Measurements from ENCODE around the gene LAMB1.
"Not testable (repeated sequence)": the region's sequence is repeated elsewhere in the genome, so short reads cannot be mapped to it uniquely, and the experiment has no call there.

The LAMB1 gene

DNA sequence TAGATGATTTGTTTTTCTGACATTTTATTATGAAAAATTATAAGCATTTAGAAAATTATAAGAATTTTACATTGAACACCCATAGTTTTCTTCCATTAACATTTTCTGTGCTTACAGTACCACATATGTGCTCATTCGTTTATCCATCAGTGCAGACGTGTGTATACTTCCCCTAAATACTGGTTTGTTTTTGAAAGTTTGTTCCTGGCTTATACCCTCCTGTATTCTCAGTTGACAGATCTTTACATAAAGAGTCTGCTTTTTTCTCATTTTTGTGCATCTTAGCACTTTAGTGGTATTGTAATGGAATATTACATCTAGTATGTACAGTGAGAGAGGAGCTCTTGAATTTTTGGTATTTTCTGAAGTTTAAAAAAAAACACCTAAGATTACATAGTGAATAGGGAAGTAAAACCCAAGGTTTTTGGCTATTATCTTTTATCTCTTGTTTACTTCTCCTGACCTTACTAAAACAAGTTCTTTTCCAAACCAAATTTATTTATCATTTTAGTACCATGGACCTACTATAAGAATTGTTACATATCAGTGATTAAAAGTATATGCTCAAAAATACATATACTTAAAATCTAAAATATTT is 103.9 kb downstream of the LAMB1 start:
- Histone ChIP-seq H2AK5ac (ENCODE audit: low read depth, low read length) (no peak overlapping the region), H3K4me2 (ENCODE audit: insufficient read depth, low read length, poor library complexity, severe bottlenecking) (no peak overlapping the region), H3K9ac (ENCODE audit: low read depth, low read length, poor library complexity) (no peak overlapping the region), H3K4ac (ENCODE audit: low read length) (no peak overlapping the region), H2BK15ac (ENCODE audit: low read length) (no peak overlapping the region), H3K4me3 (ENCODE audit: low read length in 2 of 2) (no peak overlapping the region), H4K91ac (ENCODE audit: low read depth, low read length, poor library complexity) (no peak overlapping the region), H3K27ac (replicated peaks; ENCODE audit: low read length) (no peak overlapping the region), H2BK5ac (ENCODE audit: low read length) (no peak overlapping the region), H4K8ac (ENCODE audit: low read depth, low read length) (no peak overlapping the region), H3K4me1 (ENCODE audit: control insufficient read depth in 2 of 2, insufficient read depth in 1 of 2, low read depth in 1 of 2, low read length in 2 of 2) (peaks cover 0 to 3% of the 10 kb centered on the region in 2 donors), H2AFZ (ENCODE audit: low read length) (no peak overlapping the region), H3K18ac (ENCODE audit: low read length) (no peak overlapping the region), H3K14ac (ENCODE audit: low read length) (no peak overlapping the region), H3K36me3 (replicated peaks in 1 of 2; ENCODE audit: control insufficient read depth in 2 of 2, insufficient read depth in 2 of 2, low read length in 2 of 2) (peaks cover 5 to 66% of the 10 kb centered on the region in 2 donors), H3K23ac (ENCODE audit: low read depth, low read length, poor library complexity) (no peak overlapping the region), H3K9me3 (replicated peaks in 1 of 2; ENCODE audit: control insufficient read depth in 2 of 2, insufficient read depth in 1 of 2, low read depth in 1 of 2, low read length in 2 of 2) (no peaks in the 10 kb centered on the region), H3K27me3 (ENCODE audit: control insufficient read depth in 3 of 3, insufficient read depth in 3 of 3, low read depth in 1 of 3, low read length in 3 of 3) (no peaks in the 10 kb centered on the region), H2BK120ac (ENCODE audit: low read depth, low read length) (no peak overlapping the region), H2BK12ac (ENCODE audit: low read length) (no peak overlapping the region), H3K79me1 (ENCODE audit: low read depth, low read length) (no peaks in the 10 kb centered on the region)
- no peak for DNase-seq (ENCODE audit: low spot score)
- no CpG with 5 or more reads among the region's 2 CpGs for WGBS, 2 donors (ENCODE audit: extremely low coverage in 2 of 2, insufficient read length in 2 of 2, insufficient replicate concordance in 1 of 2)

DNA sequence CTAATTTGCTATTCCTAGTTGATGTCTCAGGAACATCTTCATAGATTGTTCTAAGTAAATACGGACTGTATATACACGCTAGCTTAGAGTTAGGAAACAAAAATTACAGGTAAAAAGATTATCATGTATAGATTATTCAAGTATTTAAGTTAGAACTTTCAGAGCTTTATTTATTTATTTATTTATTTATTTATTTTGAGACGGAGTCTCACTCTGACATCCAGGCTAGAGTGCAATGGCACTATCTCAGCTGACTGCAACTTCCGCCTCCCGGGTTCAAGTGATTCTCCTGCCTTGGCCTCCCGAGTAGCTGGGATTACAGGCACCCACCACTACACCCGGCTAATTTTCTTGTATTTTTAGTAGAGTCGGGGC is 110.6 kb downstream of the LAMB1 start:
- not testable (repeated sequence) for H3K23ac ChIP-seq (ENCODE audit: low read depth, low read length, poor library complexity); H3K27ac ChIP-seq (replicated peaks; ENCODE audit: low read length); H3K9me3 ChIP-seq (replicated peaks in 1 of 2; ENCODE audit: control insufficient read depth in 2 of 2, insufficient read depth in 1 of 2, low read depth in 1 of 2, low read length in 2 of 2); H2BK15ac ChIP-seq (ENCODE audit: low read length); H3K27me3 ChIP-seq (ENCODE audit: control insufficient read depth in 3 of 3, insufficient read depth in 3 of 3, low read depth in 1 of 3, low read length in 3 of 3); H3K4ac ChIP-seq (ENCODE audit: low read length); H3K4me2 ChIP-seq (ENCODE audit: insufficient read depth, low read length, poor library complexity, severe bottlenecking); H3K79me1 ChIP-seq (ENCODE audit: low read depth, low read length); H2BK120ac ChIP-seq (ENCODE audit: low read depth, low read length); H4K8ac ChIP-seq (ENCODE audit: low read depth, low read length); H3K14ac ChIP-seq (ENCODE audit: low read length); DNase-seq (ENCODE audit: low spot score); H2BK12ac ChIP-seq (ENCODE audit: low read length); H3K9ac ChIP-seq (ENCODE audit: low read depth, low read length, poor library complexity); H3K4me1 ChIP-seq (ENCODE audit: control insufficient read depth in 2 of 2, insufficient read depth in 1 of 2, low read depth in 1 of 2, low read length in 2 of 2); H4K91ac ChIP-seq (ENCODE audit: low read depth, low read length, poor library complexity); H3K18ac ChIP-seq (ENCODE audit: low read length); H2AFZ ChIP-seq (ENCODE audit: low read length); H2BK5ac ChIP-seq (ENCODE audit: low read length); H2AK5ac ChIP-seq (ENCODE audit: low read depth, low read length)
- no CpG with 5 or more reads among the region's 8 CpGs for WGBS, 2 donors (ENCODE audit: extremely low coverage in 2 of 2, insufficient read length in 2 of 2, insufficient replicate concordance in 1 of 2)
- Histone ChIP-seq H3K36me3 (replicated peaks in 1 of 2; ENCODE audit: control insufficient read depth in 2 of 2, insufficient read depth in 2 of 2, low read length in 2 of 2) (peaks cover 5 to 45% of the 10 kb centered on the region in 2 donors), H3K4me3 (ENCODE audit: low read length in 2 of 2) (peak overlapping the region in 1 of 2 donors; percentile 60)

DNA sequence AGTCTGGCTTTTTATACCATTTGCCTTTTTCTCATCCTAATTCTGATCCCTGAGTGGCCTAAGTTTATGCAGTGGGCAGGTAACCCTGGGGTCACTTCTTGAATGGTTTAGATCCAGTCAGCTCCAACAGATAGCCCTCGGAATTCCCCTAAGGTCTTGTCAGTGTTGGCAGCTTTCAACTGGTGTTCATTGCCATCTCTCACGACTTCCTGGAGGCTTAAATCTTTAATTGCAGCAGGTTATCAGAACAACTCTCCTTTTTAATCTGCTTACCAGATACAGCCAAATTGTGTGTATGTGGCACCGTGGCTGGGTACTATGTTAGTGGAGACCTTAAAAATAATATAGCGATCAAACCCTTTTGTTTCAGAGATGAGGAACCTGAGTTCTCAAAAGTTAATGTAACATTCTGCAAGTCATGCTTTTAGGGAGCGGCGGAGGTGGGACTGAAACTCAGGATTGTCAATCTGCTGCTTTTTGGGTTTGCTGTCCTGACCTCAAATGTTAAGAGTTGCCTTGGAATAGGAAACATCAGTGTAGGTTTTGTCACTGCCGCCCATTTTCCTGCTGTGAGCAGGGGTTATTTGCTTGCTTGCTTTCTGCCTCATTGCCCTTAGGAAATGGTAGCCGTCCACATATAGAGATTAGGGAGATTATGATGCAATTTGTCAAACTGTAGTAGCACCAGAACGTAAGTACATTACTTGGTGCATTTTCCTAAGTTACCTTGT is 111.2 kb downstream of the LAMB1 start:
- Histone ChIP-seq H3K9ac (ENCODE audit: low read depth, low read length, poor library complexity) (peak overlapping the region; percentile 93), H3K4ac (ENCODE audit: low read length) (no peak overlapping the region), H3K18ac (ENCODE audit: low read length) (no peak overlapping the region), H2AFZ (ENCODE audit: low read length) (peak overlapping the region; percentile 88), H4K8ac (ENCODE audit: low read depth, low read length) (no peak overlapping the region), H3K27me3 (ENCODE audit: control insufficient read depth in 3 of 3, insufficient read depth in 3 of 3, low read depth in 1 of 3, low read length in 3 of 3) (no peaks in the 10 kb centered on the region), H3K14ac (ENCODE audit: low read length) (no peak overlapping the region), H2BK12ac (ENCODE audit: low read length) (no peak overlapping the region), H2BK5ac (ENCODE audit: low read length) (peak overlapping the region; percentile 27), H2BK15ac (ENCODE audit: low read length) (no peak overlapping the region), H2AK5ac (ENCODE audit: low read depth, low read length) (no peak overlapping the region), H3K79me1 (ENCODE audit: low read depth, low read length) (peaks cover 5% of the 10 kb centered on the region), H3K4me3 (ENCODE audit: low read length in 2 of 2) (peak overlapping the region; percentile 60 to 95), H3K27ac (replicated peaks; ENCODE audit: low read length) (no peak overlapping the region), H3K36me3 (replicated peaks in 1 of 2; ENCODE audit: control insufficient read depth in 2 of 2, insufficient read depth in 2 of 2, low read length in 2 of 2) (peaks cover 5 to 41% of the 10 kb centered on the region in 2 donors), H3K4me1 (ENCODE audit: control insufficient read depth in 2 of 2, insufficient read depth in 1 of 2, low read depth in 1 of 2, low read length in 2 of 2) (peaks cover 6% of the 10 kb centered on the region in 2 donors), H3K9me3 (replicated peaks in 1 of 2; ENCODE audit: control insufficient read depth in 2 of 2, insufficient read depth in 1 of 2, low read depth in 1 of 2, low read length in 2 of 2) (no peaks in the 10 kb centered on the region), H3K23ac (ENCODE audit: low read depth, low read length, poor library complexity) (peak overlapping the region; percentile 94), H4K91ac (ENCODE audit: low read depth, low read length, poor library complexity) (no peak overlapping the region), H2BK120ac (ENCODE audit: low read depth, low read length) (no peak overlapping the region), H3K4me2 (ENCODE audit: insufficient read depth, low read length, poor library complexity, severe bottlenecking) (peak overlapping the region; percentile 70)
- no peak for DNase-seq (ENCODE audit: low spot score)
- no CpG with 5 or more reads among the region's 9 CpGs for WGBS, 2 donors (ENCODE audit: extremely low coverage in 2 of 2, insufficient read length in 2 of 2, insufficient replicate concordance in 1 of 2)

- Histone ChIP-seq H3K27ac (replicated peaks; ENCODE audit: low read length) (peak within 1 kb of the TSS; percentile 83), H3K79me1 (ENCODE audit: low read depth, low read length) (peaks cover 5% of the 10 kb centered on the region), H2AFZ (ENCODE audit: low read length) (peak within 1 kb of the TSS; percentile 88), H3K9me3 (replicated peaks in 1 of 2; ENCODE audit: control insufficient read depth in 2 of 2, insufficient read depth in 1 of 2, low read depth in 1 of 2, low read length in 2 of 2) (no peaks in the 10 kb centered on the region), H3K23ac (ENCODE audit: low read depth, low read length, poor library complexity) (peak within 1 kb of the TSS; percentile 94), H2BK15ac (ENCODE audit: low read length) (no peak within 1 kb of the TSS), H3K4me2 (ENCODE audit: insufficient read depth, low read length, poor library complexity, severe bottlenecking) (peak within 1 kb of the TSS; percentile 70), H4K8ac (ENCODE audit: low read depth, low read length) (no peak within 1 kb of the TSS), H4K91ac (ENCODE audit: low read depth, low read length, poor library complexity) (no peak within 1 kb of the TSS), H3K4me3 (ENCODE audit: low read length in 2 of 2) (peak within 1 kb of the TSS; percentile 60 to 95), H3K36me3 (replicated peaks in 1 of 2; ENCODE audit: control insufficient read depth in 2 of 2, insufficient read depth in 2 of 2, low read length in 2 of 2) (peaks cover 4 to 35% of the 10 kb centered on the region in 2 donors), H2BK12ac (ENCODE audit: low read length) (no peak within 1 kb of the TSS), H3K4ac (ENCODE audit: low read length) (no peak within 1 kb of the TSS), H3K14ac (ENCODE audit: low read length) (no peak within 1 kb of the TSS), H2AK5ac (ENCODE audit: low read depth, low read length) (no peak within 1 kb of the TSS), H2BK120ac (ENCODE audit: low read depth, low read length) (no peak within 1 kb of the TSS), H3K18ac (ENCODE audit: low read length) (peak within 1 kb of the TSS; percentile 86), H3K4me1 (ENCODE audit: control insufficient read depth in 2 of 2, insufficient read depth in 1 of 2, low read depth in 1 of 2, low read length in 2 of 2) (peaks cover 6% of the 10 kb centered on the region in 2 donors), H3K9ac (ENCODE audit: low read depth, low read length, poor library complexity) (peak within 1 kb of the TSS; percentile 93), H3K27me3 (ENCODE audit: control insufficient read depth in 3 of 3, insufficient read depth in 3 of 3, low read depth in 1 of 3, low read length in 3 of 3) (no peaks in the 10 kb centered on the region), H2BK5ac (ENCODE audit: low read length) (peak within 1 kb of the TSS; percentile 27)
- DNase-seq (ENCODE audit: low spot score), result peak; percentile 87
- WGBS, 2 donors (ENCODE audit: extremely low coverage in 2 of 2, insufficient read length in 2 of 2, insufficient replicate concordance in 1 of 2), result no CpG with 5 or more reads among the region's 55 CpGs
Observed at GRCh38 chr7:107890962-107891635, 111.9 kb downstream of the LAMB1 start, which contains the start of gene DLD. Gene DLD, plus strand, starts transcription at chr7:107891183. Its CDS starts 68 bp downstream, at chr7:107891251.
